Right atrium auricular region (tissue), 2 donors: ENCODE data around the gene FAM131A. TPM values are rescaled to one million over a fixed set of nuclear protein-coding genes. Genes with fewer than 3 reads are reported as not detected.
A peak's percentile ranks its signal among the peaks of the same experiment; 100 is the strongest.

Experiments used
- DNase-seq: peaks from one replicate; pipeline ENCODE4 v3.0.0-alpha.2; 2019; ENCODE audit warnings: low spot score
- H3K27ac ChIP-seq, 2 donors: fragments of 200-600 bp; sonication (generic); 1 replicate in 1 of 2; 2 replicates in 1 of 2; pipeline ENCODE4 v1.5.1; 2016 to 2019
- H3K27me3 ChIP-seq, 2 donors: fragments of 200-600 bp; sonication (generic); one replicate each; pipeline versions ENCODE4 v1.5.1 to v1.6.0; 2017 to 2019
- H3K36me3 ChIP-seq: fragments of 200-600 bp; sonication (generic); one replicate; pipeline ENCODE4 v1.5.1; 2016
- H3K4me1 ChIP-seq, 2 donors: fragments of 200-600 bp; sonication (generic); one replicate each; pipeline versions ENCODE4 v1.5.1 to v1.6.0; 2017 to 2019
- H3K4me3 ChIP-seq, 2 donors: fragments of 200-600 bp; sonication (generic); 1 replicate in 1 of 2; 2 replicates in 1 of 2; pipeline ENCODE4 v1.5.1; 2017 to 2019; ENCODE audit warnings: mild to moderate bottlenecking in 1 of 2, moderate library complexity in 1 of 2
- H3K9me3 ChIP-seq, 2 donors: fragments of 200-600 bp; sonication (generic); one replicate each; pipeline ENCODE4 v1.5.1; 2019
- total RNA-seq, 2 donors: library from RNA; depleted of rRNA; stranded (reverse); fragments of >200 nt; gene quantifications; one replicate each; pipeline ENCODE4 v1.1.0, GENCODE V29; 2016
- TF ChIP-seq, protein P1 (sequence below), 2 donors: fragments of 200-600 bp; sonication (generic); IDR thresholded peaks; one replicate each; pipeline ENCODE4 v1.5.1; 2019; ENCODE audit warnings: antibody characterized with exemption in 2 of 2

Gene FAM131A
- total RNA-seq, 2 donors from 2014 or later: 33.7 to 45.8 TPM

GRCh38 chr3:184361532-184361931 is 24.1 kb downstream of the FAM131A start, which contains the start of the genes CLCN2 and POLR2H:
CLCN2 (minus strand) TSS chr3:184361605; CDS start chr3:184361479, 126 bp downstream.
POLR2H (plus strand) TSS chr3:184361710; CDS start chr3:184363493, 1,783 bp downstream.
- H3K36me3 ChIP-seq: peaks cover 19% of the 10 kb centered on the region
- peak within 1 kb of the TSS; percentile 80 to 89 for H3K4me3 ChIP-seq
- H3K27ac ChIP-seq: peak within 1 kb of the TSS; percentile 97 to 99
- DNase-seq: no peak
- TF ChIP-seq, protein P1, sequence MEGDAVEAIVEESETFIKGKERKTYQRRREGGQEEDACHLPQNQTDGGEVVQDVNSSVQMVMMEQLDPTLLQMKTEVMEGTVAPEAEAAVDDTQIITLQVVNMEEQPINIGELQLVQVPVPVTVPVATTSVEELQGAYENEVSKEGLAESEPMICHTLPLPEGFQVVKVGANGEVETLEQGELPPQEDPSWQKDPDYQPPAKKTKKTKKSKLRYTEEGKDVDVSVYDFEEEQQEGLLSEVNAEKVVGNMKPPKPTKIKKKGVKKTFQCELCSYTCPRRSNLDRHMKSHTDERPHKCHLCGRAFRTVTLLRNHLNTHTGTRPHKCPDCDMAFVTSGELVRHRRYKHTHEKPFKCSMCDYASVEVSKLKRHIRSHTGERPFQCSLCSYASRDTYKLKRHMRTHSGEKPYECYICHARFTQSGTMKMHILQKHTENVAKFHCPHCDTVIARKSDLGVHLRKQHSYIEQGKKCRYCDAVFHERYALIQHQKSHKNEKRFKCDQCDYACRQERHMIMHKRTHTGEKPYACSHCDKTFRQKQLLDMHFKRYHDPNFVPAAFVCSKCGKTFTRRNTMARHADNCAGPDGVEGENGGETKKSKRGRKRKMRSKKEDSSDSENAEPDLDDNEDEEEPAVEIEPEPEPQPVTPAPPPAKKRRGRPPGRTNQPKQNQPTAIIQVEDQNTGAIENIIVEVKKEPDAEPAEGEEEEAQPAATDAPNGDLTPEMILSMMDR (IDR thresholded peaks at IDR 0.05): no peak
- H3K27me3 ChIP-seq: no peaks in the 10 kb centered on the region
- H3K4me1 ChIP-seq: peaks cover 0 to 26% of the 10 kb centered on the region in 2 donors
- H3K9me3 ChIP-seq: no peaks in the 10 kb centered on the region

GRCh38 chr3:184361932-184362667 is 24.7 kb downstream of the FAM131A start:
- H3K27ac ChIP-seq: peak overlapping the region; percentile 97 to 99
- no peaks in the 10 kb centered on the region for H3K27me3 ChIP-seq
- TF ChIP-seq, protein P1 (IDR thresholded peaks at IDR 0.05): no peak
- DNase-seq: peak; percentile 74
- H3K9me3 ChIP-seq: no peaks in the 10 kb centered on the region
- H3K4me3 ChIP-seq: peak overlapping the region; percentile 80 to 89
- peaks cover 24% of the 10 kb centered on the region for H3K36me3 ChIP-seq
- H3K4me1 ChIP-seq: peaks cover 0 to 26% of the 10 kb centered on the region in 2 donors

DNA sequence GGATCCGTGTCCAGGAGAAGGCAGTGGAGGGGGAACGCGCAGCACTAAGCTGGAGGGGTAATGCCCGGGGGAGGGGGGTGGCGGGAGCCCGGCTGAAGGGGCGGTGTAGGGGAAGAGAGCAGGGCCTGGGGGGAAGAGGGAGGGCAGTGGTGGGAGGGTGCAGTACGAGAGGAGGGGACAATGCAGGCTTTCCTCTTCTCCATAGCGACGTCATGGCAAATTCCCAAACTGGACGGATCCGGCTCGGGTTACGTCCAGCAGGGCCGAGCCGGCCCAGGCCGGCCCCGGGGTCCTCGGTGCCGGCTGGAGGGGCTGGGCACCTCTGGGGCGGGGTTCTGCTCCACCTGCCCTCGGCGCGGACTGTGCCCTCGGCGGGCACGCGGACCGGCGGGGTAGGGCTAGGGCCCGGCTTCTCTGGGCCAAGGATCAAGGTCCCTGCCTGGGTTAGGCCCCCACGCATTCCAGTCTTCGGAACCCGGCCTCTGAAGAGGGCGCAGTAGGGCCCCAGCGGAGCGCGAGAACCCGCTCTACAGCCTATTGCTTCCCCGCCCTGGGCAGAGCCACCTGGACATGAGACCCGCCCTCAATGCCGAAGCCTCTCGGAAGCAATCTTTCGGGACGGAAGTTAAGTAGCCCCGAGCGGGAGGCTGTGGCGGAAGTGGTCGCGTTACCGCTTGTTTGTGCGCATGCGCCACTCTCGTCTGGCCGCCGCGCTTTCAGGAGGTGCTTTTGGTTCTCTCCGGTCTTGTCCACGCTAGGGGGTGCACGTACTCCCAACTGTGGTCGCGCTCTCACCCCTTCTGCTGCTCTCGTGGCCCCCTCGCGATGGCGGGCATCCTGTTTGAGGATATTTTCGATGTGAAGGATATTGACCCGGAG is 25.5 kb downstream of the FAM131A start:
- Histone ChIP-seq H3K36me3 (peaks cover 26% of the 10 kb centered on the region), H3K4me3 (peak overlapping the region; percentile 80 to 89), H3K4me1 (peaks cover 0 to 26% of the 10 kb centered on the region in 2 donors), H3K9me3 (no peaks in the 10 kb centered on the region), H3K27me3 (no peaks in the 10 kb centered on the region), H3K27ac (peak overlapping the region; percentile 97 to 99)
- TF ChIP-seq, protein P1 (IDR thresholded peaks at IDR 0.05): peak; percentile 26 to 68
- peak; percentile 96 for DNase-seq

- no peaks in the 10 kb centered on the region for H3K27me3 ChIP-seq
- H3K27ac ChIP-seq: no peak overlapping the region
- TF ChIP-seq, protein P1 (IDR thresholded peaks at IDR 0.05): no peak
- no peaks in the 10 kb centered on the region for H3K9me3 ChIP-seq
- peaks cover 35% of the 10 kb centered on the region for H3K36me3 ChIP-seq
- peaks cover 0 to 33% of the 10 kb centered on the region in 2 donors for H3K4me1 ChIP-seq
- no peak for DNase-seq
- no peak overlapping the region for H3K4me3 ChIP-seq
These were observed 29.4 kb downstream of the FAM131A start for GRCh38 chr3:184366619-184367289.

- Histone ChIP-seq H3K27ac (no peak overlapping the region), H3K36me3 (peaks cover 35% of the 10 kb centered on the region), H3K27me3 (no peaks in the 10 kb centered on the region), H3K4me1 (peaks cover 0 to 34% of the 10 kb centered on the region in 2 donors), H3K4me3 (no peak overlapping the region), H3K9me3 (no peaks in the 10 kb centered on the region)
- TF ChIP-seq, protein P1 (IDR thresholded peaks at IDR 0.05): no peak
- DNase-seq: no peak
These were observed 30.7 kb downstream of the FAM131A start for GRCh38 chr3:184368116-184368515.
